Anterior cingulate cortex (tissue), 58 donors: ENCODE measurements around the gene CREM.

Experiments
- DNase-seq, 58 donors: peaks; one replicate each; lab custom pipeline; 2025; lab: John Stamatoyannopoulos, UW

CREM gene

GRCh38 chr10:35257057-35257983 is 130.7 kb downstream of the CREM start:
- DNase-seq = no peak

GRCh38 chr10:35259769-35260397 is 133.2 kb downstream of the CREM start:
- DNase-seq = no peak

- DNase-seq = no peak
These were observed 135.8 kb downstream of the CREM start for GRCh38 chr10:35262436-35262835.
